CD4-positive, alpha-beta T cell (primary cell): ENCODE results near the gene SMAD6. TPM values are rescaled to one million over a fixed set of nuclear protein-coding genes. Genes with fewer than 3 reads are reported as not detected.

Experiments
- ATAC-seq: fragments of 200-7000 bp; cut with Tn5 transposase; one replicate; pipeline ENCODE4 v1.10.0; 2022; ENCODE audit warnings: mild to moderate bottlenecking; ENCODE audit not compliant: poor library complexity
- CTCF ChIA-PET: fragments of 350-600 bp; sonication (Branson Sonifier 250); formaldehyde crosslinking; loops from one replicate; lab custom pipeline; 2021; ENCODE audit warnings: antibody characterized with exemption, inconsistent platforms; lab: Charles Lee
- POLR2A ChIA-PET: fragments of 350-600 bp; sonication (Branson Sonifier 250); formaldehyde crosslinking; loops from one replicate; lab custom pipeline; 2021; ENCODE audit warnings: antibody characterized with exemption, inconsistent platforms; lab: Charles Lee
- DNase-seq, 14 experiments: peaks; one replicate each; pipeline ENCODE4 v3.0.0-alpha.2; 2013 to 2020; ENCODE audit warnings: mixed read lengths in 2 of 14
- H3K27ac ChIP-seq, 2 donors: one replicate each; pipeline versions ENCODE4 v1.5.1 to v1.7.0; 2013; ENCODE audit warnings: low read length in 2 of 2, low read depth in 1 of 2, mild to moderate bottlenecking in 1 of 2
- H3K27me3 ChIP-seq, 2 experiments: 1 replicate in 1 of 2; 2 replicates in 1 of 2; pipeline versions ENCODE4 v1.6.1 to v1.7.0; 2013; ENCODE audit warnings: low read length in 2 of 2, control low read depth in 1 of 2, mild to moderate bottlenecking in 1 of 2, moderate library complexity in 1 of 2; ENCODE audit not compliant: insufficient read depth in 2 of 2, control insufficient read depth in 1 of 2
- H3K36me3 ChIP-seq: one replicate; pipeline ENCODE4 v1.6.1; 2013; ENCODE audit warnings: low read length, control low read depth; ENCODE audit not compliant: insufficient read depth
- H3K4me1 ChIP-seq: one replicate; pipeline ENCODE4 v1.6.1; 2013; ENCODE audit warnings: low read length, control low read depth; ENCODE audit not compliant: insufficient read depth
- H3K4me3 ChIP-seq: one replicate; pipeline ENCODE4 v1.5.1; 2013; ENCODE audit warnings: mild to moderate bottlenecking, low read length, moderate library complexity
- H3K9me3 ChIP-seq, 2 experiments: 1 replicate in 1 of 2; 2 replicates in 1 of 2; pipeline versions ENCODE4 v1.6.1 to v1.7.0; 2013; ENCODE audit warnings: low read length in 2 of 2, mild to moderate bottlenecking in 2 of 2, control low read depth in 1 of 2, moderate library complexity in 1 of 2; ENCODE audit not compliant: control insufficient read depth in 1 of 2, insufficient read depth in 1 of 2
- H3K27ac Mint-ChIP-seq: one replicate; pipeline ENCODE4 v1.8.0; 2020; ENCODE audit warnings: mixed read lengths
- H3K27me3 Mint-ChIP-seq: one replicate; pipeline ENCODE4 v1.8.0; 2021; ENCODE audit warnings: mixed read lengths
- H3K36me3 Mint-ChIP-seq: one replicate; pipeline ENCODE4 v1.8.0; 2021; ENCODE audit warnings: low read depth, mixed read lengths
- H3K4me1 Mint-ChIP-seq: one replicate; pipeline ENCODE4 v1.8.0; 2021; ENCODE audit warnings: low read depth, mixed read lengths
- H3K4me3 Mint-ChIP-seq: one replicate; pipeline ENCODE4 v1.8.0; 2020; ENCODE audit warnings: mild to moderate bottlenecking, mixed read lengths
- H3K9me3 Mint-ChIP-seq: one replicate; pipeline ENCODE4 v1.8.0; 2020; ENCODE audit warnings: mixed read lengths
- intact Hi-C, 2 experiments: fragments of 100-400 bp; cut with DNase I in 1 of 2; cut with micrococcal nuclease in 1 of 2; formaldehyde crosslinking; loops; one replicate each; pipeline versions ENCODE4 v1.15.1 to v1.9.0; 2023 to 2025; cut with DNase I, micrococcal nuclease
- total RNA-seq, 174 experiments: library from RNA in 2 of 174; stranded (reverse) in 2 of 174; gene quantifications; one replicate each; pipeline ENCODE4 v1.2.3 and lab custom pipeline; 2021 to 2026
- TF ChIP-seq, protein P1 (sequence below): fragments of 200-600 bp; IDR thresholded peaks from one replicate; pipeline ENCODE4 v1.8.0; 2022; ENCODE audit warnings: antibody characterized with exemption, mild to moderate bottlenecking

Gene SMAD6
- total RNA-seq, 2 experiments from 2014 or later, result 0.59 to 0.69 TPM

DNA sequence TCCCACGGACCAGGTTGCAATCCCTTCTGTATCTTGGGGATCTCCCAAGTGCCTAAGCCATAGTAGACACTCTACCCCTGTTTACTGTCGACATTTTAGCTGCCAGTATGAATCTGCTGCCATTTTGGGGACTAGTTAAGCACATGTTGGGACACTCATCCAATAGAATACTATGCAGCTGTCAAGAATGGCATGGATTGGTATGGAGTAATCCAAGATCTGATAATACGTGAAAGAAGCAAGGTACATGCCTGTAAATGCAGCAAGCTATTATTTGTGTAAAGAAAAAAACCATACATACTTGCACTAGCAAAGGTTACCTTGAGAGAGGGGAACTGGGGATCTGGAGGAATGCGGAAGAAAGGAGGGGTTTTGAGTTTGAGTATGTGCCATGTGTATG lies 129.3 kb downstream of the SMAD6 start:
- H3K9me3 ChIP-seq, result no peaks in the 10 kb centered on the region
- H3K4me1 ChIP-seq, result no peaks in the 10 kb centered on the region
- H3K36me3 Mint-ChIP-seq, result no peaks in the 10 kb centered on the region
- ChIA-PET CTCF (no interaction called here), POLR2A (no interaction called here)
- TF ChIP-seq, protein P1, sequence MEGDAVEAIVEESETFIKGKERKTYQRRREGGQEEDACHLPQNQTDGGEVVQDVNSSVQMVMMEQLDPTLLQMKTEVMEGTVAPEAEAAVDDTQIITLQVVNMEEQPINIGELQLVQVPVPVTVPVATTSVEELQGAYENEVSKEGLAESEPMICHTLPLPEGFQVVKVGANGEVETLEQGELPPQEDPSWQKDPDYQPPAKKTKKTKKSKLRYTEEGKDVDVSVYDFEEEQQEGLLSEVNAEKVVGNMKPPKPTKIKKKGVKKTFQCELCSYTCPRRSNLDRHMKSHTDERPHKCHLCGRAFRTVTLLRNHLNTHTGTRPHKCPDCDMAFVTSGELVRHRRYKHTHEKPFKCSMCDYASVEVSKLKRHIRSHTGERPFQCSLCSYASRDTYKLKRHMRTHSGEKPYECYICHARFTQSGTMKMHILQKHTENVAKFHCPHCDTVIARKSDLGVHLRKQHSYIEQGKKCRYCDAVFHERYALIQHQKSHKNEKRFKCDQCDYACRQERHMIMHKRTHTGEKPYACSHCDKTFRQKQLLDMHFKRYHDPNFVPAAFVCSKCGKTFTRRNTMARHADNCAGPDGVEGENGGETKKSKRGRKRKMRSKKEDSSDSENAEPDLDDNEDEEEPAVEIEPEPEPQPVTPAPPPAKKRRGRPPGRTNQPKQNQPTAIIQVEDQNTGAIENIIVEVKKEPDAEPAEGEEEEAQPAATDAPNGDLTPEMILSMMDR, result no peak
- peaks cover 6% of the 10 kb centered on the region for H3K27me3 Mint-ChIP-seq
- no peak overlapping the region for H3K27ac Mint-ChIP-seq
- H3K9me3 Mint-ChIP-seq, result no peaks in the 10 kb centered on the region
- H3K4me1 Mint-ChIP-seq, result no peaks in the 10 kb centered on the region
- intact Hi-C loops, result no loop called here
- DNase-seq (no peak), ATAC-seq (no peak)
- no peak overlapping the region for H3K4me3 Mint-ChIP-seq
- H3K27me3 ChIP-seq, result no peaks in the 10 kb centered on the region
- H3K4me3 ChIP-seq, result no peak overlapping the region
- no peak overlapping the region for H3K27ac ChIP-seq
- no peaks in the 10 kb centered on the region for H3K36me3 ChIP-seq

DNA sequence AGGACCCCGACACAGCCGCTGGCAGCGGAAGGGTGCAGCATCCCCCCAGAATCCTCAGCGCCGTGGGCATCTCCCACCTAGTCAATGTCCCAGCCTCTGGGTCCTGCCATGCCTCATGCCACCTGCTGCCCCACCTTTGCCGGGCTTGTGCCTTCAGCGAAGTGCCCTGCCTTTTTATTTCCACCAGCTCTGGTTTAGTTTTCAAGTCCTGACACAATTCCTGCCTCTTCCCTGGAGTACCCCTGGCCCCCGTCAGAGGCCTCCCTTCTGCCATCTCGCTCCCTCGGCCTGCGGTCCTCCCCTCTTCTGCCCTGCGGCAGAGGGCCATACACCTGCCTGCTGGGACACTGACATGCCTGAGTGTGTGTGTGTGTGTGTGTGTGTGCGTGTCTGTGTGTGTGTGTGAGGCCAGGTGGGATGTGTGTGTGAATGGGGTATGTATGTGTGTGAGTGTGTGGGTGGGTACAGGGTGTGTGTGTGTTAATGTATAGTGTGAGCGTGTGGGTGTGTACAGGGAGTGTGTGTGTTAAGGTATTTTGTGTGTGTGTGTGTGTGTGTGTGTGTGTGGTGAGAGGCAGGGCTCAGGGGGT lies 129.9 kb downstream of the SMAD6 start:
- Mint-ChIP-seq H3K4me1 (no peaks in the 10 kb centered on the region), H3K9me3 (no peaks in the 10 kb centered on the region), H3K4me3 (no peak overlapping the region), H3K36me3 (no peaks in the 10 kb centered on the region), H3K27ac (no peak overlapping the region), H3K27me3 (peaks cover 6% of the 10 kb centered on the region)
- Histone ChIP-seq H3K9me3 (no peaks in the 10 kb centered on the region), H3K36me3 (no peaks in the 10 kb centered on the region), H3K4me3 (no peak overlapping the region), H3K27me3 (no peaks in the 10 kb centered on the region), H3K27ac (no peak overlapping the region), H3K4me1 (no peaks in the 10 kb centered on the region)
- POLR2A ChIA-PET, result no interaction called here
- ATAC-seq (no peak), DNase-seq (no peak)
- intact Hi-C loops, result no loop called here
- TF ChIP-seq, protein P1, result no peak
- CTCF ChIA-PET, result no interaction called here

Other genes starting within 250 kb of the SMAD6 start
- gene SNAPC5, start 204.5 kb upstream of the SMAD6 start, total RNA-seq, result 10 to 100 TPM; 23.8 to 24.1 TPM
- 1,000 to 10,000 TPM; 4,558 to 4,627 TPM for gene RPL4, start 197.4 kb upstream of the SMAD6 start, total RNA-seq
- gene ZWILCH, start 196.9 kb upstream of the SMAD6 start, total RNA-seq, result 1 to 10 TPM; 6.8 to 7.2 TPM
- gene LCTL, start 136.2 kb upstream of the SMAD6 start, total RNA-seq, result not detected